ENCODE data around the gene TALDO1.

GRCh38 chr11:748007-748359, 719 bp downstream of the TALDO1 start:
- no peak for TF ChIP-seq CTCF (IDR thresholded peaks at IDR 0.05)
- no peak for TF ChIP-seq POLR2A (IDR thresholded peaks at IDR 0.05)
